ENCODE measurements around the gene PDE8B.

Gene PDE8B

GRCh38 chr5:77326986-77327734 is 116.7 kb downstream of the PDE8B start:
- no peak for DNase-seq (ENCODE audit: low read depth)

GRCh38 chr5:77328930-77329647 is 118.6 kb downstream of the PDE8B start:
- no peak for DNase-seq (ENCODE audit: low read depth)

GRCh38 chr5:77329664-77330430 is 119.4 kb downstream of the PDE8B start:
- no peak for DNase-seq (ENCODE audit: low read depth)

GRCh38 chr5:77333036-77333435 is 122.6 kb downstream of the PDE8B start:
- no peak for DNase-seq (ENCODE audit: low read depth)

- no peak for DNase-seq (ENCODE audit: low read depth)
Observed at GRCh38 chr5:77333451-77334123, 123.1 kb downstream of the PDE8B start.

- DNase-seq (ENCODE audit: low read depth) = no peak
Observed at GRCh38 chr5:77337246-77337645, 126.8 kb downstream of the PDE8B start.

- DNase-seq (ENCODE audit: low read depth) = no peak
Observed at GRCh38 chr5:77337686-77338085, 127.2 kb downstream of the PDE8B start.

GRCh38 chr5:77339337-77339890 is 128.9 kb downstream of the PDE8B start:
- DNase-seq (ENCODE audit: low read depth) = no peak

GRCh38 chr5:77343165-77343564 is 132.7 kb downstream of the PDE8B start:
- DNase-seq (ENCODE audit: low read depth) = no peak

GRCh38 chr5:77347435-77348098 is 137.1 kb downstream of the PDE8B start:
- no peak for DNase-seq (ENCODE audit: low read depth)

- DNase-seq (ENCODE audit: low read depth) = no peak
Observed at GRCh38 chr5:77353251-77353650, 142.8 kb downstream of the PDE8B start.

- no peak for DNase-seq (ENCODE audit: low read depth)
Observed at GRCh38 chr5:77354454-77354853, 144.0 kb downstream of the PDE8B start.

GRCh38 chr5:77355080-77355479 is 144.6 kb downstream of the PDE8B start:
- DNase-seq (ENCODE audit: low read depth) = no peak

GRCh38 chr5:77355751-77356150 is 145.3 kb downstream of the PDE8B start:
- DNase-seq (ENCODE audit: low read depth) = no peak

- DNase-seq (ENCODE audit: low read depth) = no peak
Observed at GRCh38 chr5:77356740-77357139, 146.3 kb downstream of the PDE8B start.

GRCh38 chr5:77358255-77359205 is 148.1 kb downstream of the PDE8B start:
- no peak for DNase-seq (ENCODE audit: low read depth)

- no peak for DNase-seq (ENCODE audit: low read depth)
Observed at GRCh38 chr5:77359231-77359630, 148.8 kb downstream of the PDE8B start.

- DNase-seq (ENCODE audit: low read depth) = no peak
Observed at GRCh38 chr5:77360381-77360780, 149.9 kb downstream of the PDE8B start.

GRCh38 chr5:77360973-77361372 is 150.5 kb downstream of the PDE8B start:
- no peak for DNase-seq (ENCODE audit: low read depth)

Measured in stimulated activated CD8-positive, alpha-beta memory T cell treated with anti-CD3 and anti-CD28 coated beads, Interleukin-12 subunit alpha, Interleukin-12 subunit beta, amount 100 ng/mL, for 1 hour (primary cell).